VCaP (cell line): ENCODE data around the gene VPS35L.
"Not testable (repeated sequence)": the region's sequence is repeated elsewhere in the genome, so short reads cannot be mapped to it uniquely, and the experiment has no call there.

Source experiments
- H3K27ac ChIP-seq: fragments of 450-650 bp; 2 replicates; pipeline ENCODE4 v1.5.1; 2017
- TF ChIP-seq, protein P1 (sequence below): fragments of 450-650 bp; conservative IDR thresholded peaks from 2 replicates; pipeline ENCODE4 v1.5.1; 2017; ENCODE audit warnings: mild to moderate bottlenecking, moderate library complexity

The VPS35L gene

DNA sequence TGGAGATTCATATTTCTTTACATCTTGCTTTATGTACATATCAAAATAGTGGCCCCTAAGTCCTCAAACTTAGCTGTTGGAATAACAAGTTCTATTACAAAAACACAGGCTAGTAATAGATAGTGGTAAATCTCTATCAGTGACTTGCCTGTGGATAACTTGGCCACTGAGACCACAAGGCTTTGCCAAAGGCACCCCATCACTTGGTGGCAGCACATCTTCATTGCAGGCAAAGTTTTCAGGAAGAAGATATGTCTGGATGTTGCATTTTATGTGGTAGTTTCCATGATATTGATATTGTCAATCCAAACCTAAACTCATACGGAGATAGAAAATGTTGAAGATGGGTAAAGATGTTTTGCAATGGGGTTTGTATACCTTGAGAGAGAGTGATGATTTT is 104.1 kb downstream of the VPS35L start:
- TF ChIP-seq, protein P1, sequence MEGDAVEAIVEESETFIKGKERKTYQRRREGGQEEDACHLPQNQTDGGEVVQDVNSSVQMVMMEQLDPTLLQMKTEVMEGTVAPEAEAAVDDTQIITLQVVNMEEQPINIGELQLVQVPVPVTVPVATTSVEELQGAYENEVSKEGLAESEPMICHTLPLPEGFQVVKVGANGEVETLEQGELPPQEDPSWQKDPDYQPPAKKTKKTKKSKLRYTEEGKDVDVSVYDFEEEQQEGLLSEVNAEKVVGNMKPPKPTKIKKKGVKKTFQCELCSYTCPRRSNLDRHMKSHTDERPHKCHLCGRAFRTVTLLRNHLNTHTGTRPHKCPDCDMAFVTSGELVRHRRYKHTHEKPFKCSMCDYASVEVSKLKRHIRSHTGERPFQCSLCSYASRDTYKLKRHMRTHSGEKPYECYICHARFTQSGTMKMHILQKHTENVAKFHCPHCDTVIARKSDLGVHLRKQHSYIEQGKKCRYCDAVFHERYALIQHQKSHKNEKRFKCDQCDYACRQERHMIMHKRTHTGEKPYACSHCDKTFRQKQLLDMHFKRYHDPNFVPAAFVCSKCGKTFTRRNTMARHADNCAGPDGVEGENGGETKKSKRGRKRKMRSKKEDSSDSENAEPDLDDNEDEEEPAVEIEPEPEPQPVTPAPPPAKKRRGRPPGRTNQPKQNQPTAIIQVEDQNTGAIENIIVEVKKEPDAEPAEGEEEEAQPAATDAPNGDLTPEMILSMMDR: 0 out of 2 replicates have a peak, but pooled peaks have one; percentile 5
- H3K27ac ChIP-seq: no peak overlapping the region

DNA sequence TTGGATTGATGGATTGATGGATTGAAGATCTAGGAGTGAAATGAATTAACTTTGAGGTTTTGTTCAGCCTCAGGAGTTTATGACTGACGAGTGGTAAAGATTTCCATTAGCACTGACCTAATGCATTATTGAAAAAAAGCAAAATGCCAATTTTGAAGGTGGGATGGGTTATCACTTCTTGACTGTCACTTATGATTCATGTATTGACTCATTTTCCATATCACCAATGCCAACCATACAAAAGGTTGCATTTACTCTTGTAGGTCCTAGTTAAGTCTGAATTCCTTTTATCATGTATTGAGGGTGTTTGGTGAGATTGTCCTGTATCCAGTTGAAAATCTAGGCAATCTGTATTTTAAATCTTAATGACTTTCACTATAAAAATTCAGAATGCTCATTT is 104.9 kb downstream of the VPS35L start:
- TF ChIP-seq, protein P1: no peak

DNA sequence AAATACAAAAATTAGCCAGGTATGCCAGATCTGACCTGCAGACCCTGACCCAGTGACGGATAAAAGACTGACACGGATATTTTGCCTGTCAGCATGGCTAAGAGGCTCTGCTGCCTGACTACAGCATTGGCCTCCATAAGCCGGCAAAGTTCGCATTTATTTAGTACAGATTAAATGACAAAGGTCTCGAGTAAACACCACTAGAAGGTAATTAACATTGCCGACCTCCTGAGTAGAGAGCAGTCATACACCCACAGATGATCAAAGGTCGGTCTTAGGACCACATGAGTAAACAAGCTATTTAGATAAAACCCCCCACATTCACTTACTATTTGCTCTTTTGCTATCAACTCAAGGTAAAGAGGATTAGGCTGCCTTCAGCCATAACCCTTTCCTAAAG is 106.8 kb downstream of the VPS35L start:
- no peak overlapping the region for H3K27ac ChIP-seq
- TF ChIP-seq, protein P1: no peak

More for the DNA sequence above, 104.9 kb downstream of the VPS35L start:
- no peak overlapping the region for H3K27ac ChIP-seq

DNA sequence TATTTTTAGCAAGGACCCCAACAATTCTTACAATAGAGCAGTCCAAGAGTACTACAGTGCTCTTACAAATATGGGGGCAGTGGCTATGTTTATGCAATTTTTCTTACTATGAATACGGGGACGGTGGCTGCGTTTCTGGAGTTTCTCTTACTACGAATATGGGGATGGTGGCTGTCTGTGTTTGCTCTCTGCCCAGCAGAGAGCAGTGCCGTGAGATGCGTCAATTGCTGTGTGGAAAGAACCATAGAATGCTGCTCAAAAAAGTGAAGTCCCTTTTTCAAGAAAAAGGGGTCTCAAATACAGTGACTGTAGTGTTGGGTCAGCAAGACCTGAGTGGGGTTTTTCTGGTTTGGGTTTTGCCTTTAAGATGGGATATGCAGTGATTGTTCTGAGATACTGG is 108.7 kb downstream of the VPS35L start:
- TF ChIP-seq, protein P1: no peak
- no peak overlapping the region for H3K27ac ChIP-seq

DNA sequence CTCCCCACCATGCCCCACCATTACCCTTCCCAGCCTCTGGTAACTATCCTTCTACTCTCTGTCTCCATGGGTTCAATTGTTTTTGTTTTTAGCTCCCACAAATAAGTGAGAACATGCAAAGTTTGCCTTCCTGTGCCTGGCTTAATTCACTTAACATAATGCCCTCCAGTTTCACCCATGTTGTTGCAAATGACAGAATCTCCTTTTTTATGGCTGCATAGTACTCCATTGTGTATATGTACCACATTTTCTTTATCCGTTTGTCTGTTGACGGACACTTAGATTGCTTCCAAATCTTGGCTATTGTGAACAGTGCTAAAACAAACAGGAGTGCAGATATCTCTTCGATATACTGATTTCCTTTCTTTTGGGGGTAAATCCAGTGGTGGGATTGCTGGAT is 109.8 kb downstream of the VPS35L start:
- not testable (repeated sequence) for H3K27ac ChIP-seq

DNA sequence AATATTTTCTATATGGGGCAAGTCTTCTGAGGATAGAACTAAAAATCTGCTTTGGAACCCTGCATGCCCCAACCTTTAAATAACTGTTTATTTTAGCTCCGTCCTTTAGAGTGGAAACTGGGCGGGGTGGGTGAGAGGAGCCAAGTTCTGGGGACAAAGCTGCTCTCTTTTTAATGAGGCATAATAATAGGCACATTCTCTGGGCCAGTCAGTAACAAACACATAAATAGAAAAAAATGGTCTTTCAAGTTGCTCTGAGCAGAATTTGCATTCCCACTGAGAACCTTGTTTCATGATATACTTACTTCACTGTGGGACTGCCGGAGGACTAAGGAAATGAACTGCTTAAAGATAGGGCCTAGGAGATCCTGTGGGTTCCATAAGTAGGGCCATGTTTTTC is 111.0 kb downstream of the VPS35L start:
- no peak overlapping the region for H3K27ac ChIP-seq
- TF ChIP-seq, protein P1: no peak

DNA sequence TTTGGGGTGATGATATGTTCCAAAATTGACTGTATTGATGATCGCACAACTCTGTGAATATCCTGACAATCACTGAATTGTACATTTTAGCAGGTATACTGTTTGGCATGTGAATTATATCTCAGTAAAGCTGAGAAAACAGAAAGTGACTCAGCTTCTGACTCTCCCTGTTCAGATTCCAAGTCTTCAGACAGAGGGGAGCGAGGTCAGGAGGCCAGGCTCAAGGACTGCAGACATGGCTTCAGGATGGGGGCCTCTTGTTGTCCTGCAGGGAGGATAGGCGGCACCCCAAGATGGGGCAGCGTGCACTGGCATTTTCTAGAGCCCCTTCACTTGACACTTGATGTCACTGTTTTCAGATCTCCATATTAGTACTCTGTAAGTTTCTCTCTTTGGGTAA is 116.9 kb downstream of the VPS35L start:
- no peak overlapping the region for H3K27ac ChIP-seq
- TF ChIP-seq, protein P1: no peak

DNA sequence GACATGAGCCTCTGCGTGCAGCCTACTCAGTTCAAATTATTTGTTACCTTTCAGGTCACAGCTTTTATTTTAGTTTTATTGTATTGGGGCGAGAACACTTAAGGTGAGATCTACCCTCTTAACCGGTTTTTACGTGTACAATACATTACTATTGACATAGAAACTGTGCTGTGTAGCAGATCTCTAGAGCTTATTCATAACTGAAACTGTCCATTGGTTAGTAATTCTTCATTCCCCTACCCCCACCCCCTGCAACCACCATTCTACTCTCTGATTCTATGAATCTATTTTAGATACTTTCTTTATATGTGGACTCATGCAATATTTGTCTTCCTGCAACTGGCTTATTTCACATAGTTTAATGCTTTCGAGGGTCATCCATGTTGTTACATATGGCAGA is 119.0 kb downstream of the VPS35L start:
- TF ChIP-seq, protein P1: no peak
- no peak overlapping the region for H3K27ac ChIP-seq
